H1 (cell line): ENCODE results near the gene KIDINS220. TPM values are rescaled to one million over a fixed set of nuclear protein-coding genes. Genes with fewer than 3 reads are reported as not detected.

Experiments
- CBX5 ChIP-seq: fragments of 300-800, 300-1000 bp; sonication (generic); IDR thresholded peaks from 2 replicates; pipeline ENCODE4 v1.7.1; 2016; ENCODE audit warnings: antibody characterized with exemption, low read length, low read depth
- CEBPB ChIP-seq: IDR thresholded peaks from 2 replicates; pipeline ENCODE4 v1.6.1; 2012; ENCODE audit warnings: low read depth, low read length
- CHD2 ChIP-seq: IDR thresholded peaks from 2 replicates; pipeline ENCODE4 v1.6.1; 2012; ENCODE audit warnings: low read length, improper control_type of control experiment
- CHD7 ChIP-seq: fragments of 300-600 bp; sonication (generic); IDR thresholded peaks from 2 replicates; pipeline ENCODE4 v1.7.1; 2012; ENCODE audit warnings: low read length, moderate library complexity, mild to moderate bottlenecking, inconsistent platforms; ENCODE audit not compliant: insufficient replicate concordance
- E2F6 ChIP-seq: IDR thresholded peaks from 2 replicates; pipeline ENCODE4 v1.6.1; 2012; ENCODE audit warnings: inconsistent platforms
- FOSL1 ChIP-seq: IDR thresholded peaks from 2 replicates; pipeline ENCODE4 v1.6.1; 2011; ENCODE audit warnings: mild to moderate bottlenecking, low read depth, low read length, moderate library complexity; ENCODE audit not compliant: insufficient read depth
- KDM1A ChIP-seq: fragments of 200-600, 300-600 bp; sonication (generic); IDR thresholded peaks from 2 replicates; pipeline ENCODE4 v1.7.1; 2016; ENCODE audit warnings: mild to moderate bottlenecking, low read length, borderline replicate concordance
- NRF1 ChIP-seq: IDR thresholded peaks from 2 replicates; pipeline ENCODE4 v1.6.1; 2011; ENCODE audit warnings: mild to moderate bottlenecking, low read depth, low read length, improper control_type of control experiment
- POLR2AphosphoS5 ChIP-seq: IDR thresholded peaks from 2 replicates; pipeline ENCODE4 v1.6.1; 2011; ENCODE audit warnings: low read depth, low read length
- polyA plus RNA-seq, 7 experiments: library from polyadenylated mRNA; depleted of rRNA in 3 of 7; stranded (reverse) in 5 of 7; unstranded in 2 of 7; fragments of >200 nt in 5 of 7; fragments of 200-250 nt in 2 of 7; gene quantifications; 1 replicate in 5 of 7; 2 replicates in 1 of 7; 4 replicates in 1 of 7; pipeline versions ENCODE4 v1.2.1 to v1.2.3, GENCODE V29; 2011 to 2013; ENCODE audit warnings: missing spikeins in 2 of 7, mixed read lengths in 2 of 7
- total RNA-seq: library from RNA; stranded (reverse); fragmentation: NEBNext Ultra II Directional; extraction: Animal tissue kit (Norgen Biotek cat#: 25700); gene quantifications from 2 replicates; pipeline ENCODE4 v1.2.1, GENCODE V29; 2021

The KIDINS220 gene
- total and polyA plus RNA-seq, 2 of the 8 experiments (the other 6 are each of a cell fraction or from before 2014, with no cell fraction given): 21.2 to 27.1 TPM

- TF ChIP-seq CHD7 (no peak), CBX5 (no peak), E2F6 (no peak), KDM1A (no peak), CEBPB (no peak), POLR2AphosphoS5 (no peak), CHD2 (no peak), FOSL1 (no peak), NRF1 (no peak)
Measured at GRCh38 chr2:8800821-8801220, 36.6 kb downstream of the KIDINS220 start (continued).
